Ectodermal cell (in vitro differentiated cells): ENCODE measurements around the gene TMEM221.
"Not testable (repeated sequence)": the region's sequence is repeated elsewhere in the genome, so short reads cannot be mapped to it uniquely, and the experiment has no call there.

Experiments used
- H3K27ac ChIP-seq: 2 replicates; pipeline ENCODE4 v1.7.0; 2013; ENCODE audit warnings: mild to moderate bottlenecking, low read depth, low read length; ENCODE audit not compliant: insufficient read depth, poor library complexity, severe bottlenecking
- H3K27me3 ChIP-seq: 2 replicates; pipeline ENCODE4 v1.7.0; 2013; ENCODE audit warnings: mild to moderate bottlenecking, low read length; ENCODE audit not compliant: insufficient read depth, control insufficient read depth, poor library complexity, severe bottlenecking
- H3K36me3 ChIP-seq: one replicate; pipeline ENCODE4 v1.7.0; 2013; ENCODE audit warnings: low read length; ENCODE audit not compliant: control insufficient read depth, insufficient read depth
- H3K4me1 ChIP-seq: one replicate; pipeline ENCODE4 v1.7.0; 2013; ENCODE audit warnings: low read length; ENCODE audit not compliant: control insufficient read depth, insufficient read depth
- H3K4me3 ChIP-seq: 2 replicates; pipeline ENCODE4 v1.7.0; 2013; ENCODE audit warnings: low read depth, low read length, control low read depth; ENCODE audit not compliant: insufficient read depth
- H3K9me3 ChIP-seq: 2 replicates; pipeline ENCODE4 v1.7.0; 2013; ENCODE audit warnings: mild to moderate bottlenecking, low read length, moderate library complexity; ENCODE audit not compliant: control insufficient read depth
- WGBS, 2 experiments: methylation state at CpG; one replicate each; pipeline ENCODE4 v1.1.7; 2013; ENCODE audit warnings: missing lambda C conversion rate in 2 of 2; 5-methylcytosine and 5-hydroxymethylcytosine counted together

The TMEM221 gene

DNA sequence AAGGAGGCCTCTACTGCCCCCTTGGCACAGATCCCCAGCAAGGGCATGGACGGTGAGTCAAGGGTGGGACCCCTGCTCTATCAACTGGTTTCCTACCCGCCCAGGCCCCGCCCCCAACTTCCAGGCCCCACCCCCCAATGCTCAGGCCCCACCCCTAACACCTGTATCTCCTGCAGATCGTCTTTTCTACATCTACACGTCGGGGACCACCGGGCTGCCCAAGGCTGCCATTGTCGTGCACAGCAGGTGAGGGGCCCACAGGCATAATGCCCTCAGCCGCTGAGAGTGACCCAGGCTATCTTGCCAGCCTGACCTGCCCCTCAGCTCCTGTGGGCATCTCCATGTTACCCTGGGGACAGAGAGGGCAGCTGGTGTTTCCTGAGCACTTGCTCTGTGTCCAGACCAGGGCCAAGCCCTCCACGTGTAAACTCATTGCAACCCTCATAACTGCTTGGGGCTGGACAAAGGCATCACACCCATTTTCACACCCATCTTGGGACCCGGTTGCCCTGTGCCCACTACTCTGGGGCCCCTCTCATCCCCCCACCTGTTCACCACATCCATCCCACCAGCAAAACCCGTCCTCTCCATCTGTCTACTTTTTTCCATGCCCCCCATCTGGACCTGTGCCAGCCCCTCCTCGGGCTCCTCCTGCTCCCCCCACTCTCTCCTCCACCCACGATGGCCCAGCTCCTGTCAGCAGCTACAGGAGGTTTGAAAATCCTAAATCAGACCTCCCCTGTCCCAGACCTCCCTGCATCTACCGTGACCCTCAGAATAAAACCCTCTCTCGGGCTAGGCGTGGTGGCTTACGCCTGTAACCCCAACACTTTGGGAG lies 39.0 kb upstream of the TMEM221 start:
- H3K9me3 ChIP-seq, result no peaks in the 10 kb centered on the region
- no peaks in the 10 kb centered on the region for H3K36me3 ChIP-seq
- no peaks in the 10 kb centered on the region for H3K27me3 ChIP-seq
- no peak overlapping the region for H3K27ac ChIP-seq
- peaks cover 6% of the 10 kb centered on the region for H3K4me1 ChIP-seq
- WGBS, 2 experiments, result 69 to 73% methylated on average over 17 of the region's 18 CpGs
- no peak overlapping the region for H3K4me3 ChIP-seq

- no peaks in the 10 kb centered on the region for H3K9me3 ChIP-seq
- H3K36me3 ChIP-seq, result no peaks in the 10 kb centered on the region
- no peaks in the 10 kb centered on the region for H3K27me3 ChIP-seq
- H3K4me1 ChIP-seq, result peaks cover 6% of the 10 kb centered on the region
- WGBS, 2 experiments, result 96 to 97% methylated on average over 58 of the region's 58 CpGs
- H3K27ac ChIP-seq, result no peak overlapping the region
- no peak overlapping the region for H3K4me3 ChIP-seq
These were observed 38.2 kb upstream of the TMEM221 start for GRCh38 chr19:17486545-17487240.

GRCh38 chr19:17484520-17485185 lies 36.2 kb upstream of the TMEM221 start:
- Histone ChIP-seq H3K9me3 (no peaks in the 10 kb centered on the region), H3K27me3 (no peaks in the 10 kb centered on the region), H3K36me3 (no peaks in the 10 kb centered on the region), H3K4me1 (peaks cover 6% of the 10 kb centered on the region), H3K4me3 (no peak overlapping the region), H3K27ac (no peak overlapping the region)
- WGBS, 2 experiments, result 90 to 91% methylated on average over 6 of the region's 6 CpGs

DNA sequence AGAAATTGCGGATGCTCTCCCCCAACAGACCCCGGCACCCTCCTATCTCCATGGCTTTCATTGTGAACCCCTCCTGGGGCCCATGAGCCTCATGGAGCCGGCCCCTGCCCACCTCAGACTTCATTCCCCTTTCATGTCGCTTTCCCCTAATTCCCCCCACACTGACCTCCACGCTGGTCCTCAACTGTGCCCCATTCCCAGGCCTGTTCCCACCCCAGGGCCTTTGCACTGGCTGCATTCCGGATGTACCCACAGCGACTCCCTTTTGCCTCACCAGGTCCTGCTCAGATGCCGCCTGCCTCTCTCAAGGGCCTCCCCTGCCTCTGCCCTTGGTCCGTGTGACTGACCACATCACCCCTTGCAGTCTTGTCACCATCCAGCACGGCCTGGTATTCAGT lies 35.1 kb upstream of the TMEM221 start:
- 95 to 96% methylated on average over 10 of the region's 10 CpGs for WGBS, 2 experiments
- Histone ChIP-seq H3K9me3 (no peaks in the 10 kb centered on the region), H3K36me3 (no peaks in the 10 kb centered on the region), H3K4me3 (no peak overlapping the region), H3K27ac (no peak overlapping the region), H3K27me3 (no peaks in the 10 kb centered on the region), H3K4me1 (peaks cover 3% of the 10 kb centered on the region)

- WGBS, 2 experiments, result 91 to 93% methylated on average over 3 of the region's 3 CpGs
- Histone ChIP-seq H3K9me3 (no peaks in the 10 kb centered on the region), H3K4me1 (no peaks in the 10 kb centered on the region), H3K4me3 (no peak overlapping the region), H3K36me3 (no peaks in the 10 kb centered on the region), H3K27me3 (no peaks in the 10 kb centered on the region), H3K27ac (no peak overlapping the region)
These were observed 34.6 kb upstream of the TMEM221 start for GRCh38 chr19:17482877-17483604.

- Histone ChIP-seq H3K9me3 (no peaks in the 10 kb centered on the region), H3K27ac (no peak overlapping the region), H3K36me3 (no peaks in the 10 kb centered on the region), H3K27me3 (no peaks in the 10 kb centered on the region), H3K4me3 (no peak overlapping the region), H3K4me1 (no peaks in the 10 kb centered on the region)
- 90 to 93% methylated on average over 13 of the region's 13 CpGs for WGBS, 2 experiments
These were observed 33.5 kb upstream of the TMEM221 start for GRCh38 chr19:17481986-17482385.

GRCh38 chr19:17479325-17479791 lies 30.9 kb upstream of the TMEM221 start:
- no peaks in the 10 kb centered on the region for H3K27me3 ChIP-seq
- H3K4me1 ChIP-seq, result no peaks in the 10 kb centered on the region
- H3K27ac ChIP-seq, result no peak overlapping the region
- H3K36me3 ChIP-seq, result no peaks in the 10 kb centered on the region
- 44 to 50% methylated on average over 6 of the region's 6 CpGs for WGBS, 2 experiments
- no peak overlapping the region for H3K4me3 ChIP-seq
- H3K9me3 ChIP-seq, result no peaks in the 10 kb centered on the region

GRCh38 chr19:17475541-17476115 lies 27.2 kb upstream of the TMEM221 start:
- H3K9me3 ChIP-seq, result no peaks in the 10 kb centered on the region
- no peak overlapping the region for H3K4me3 ChIP-seq
- WGBS, 2 experiments, result 88 to 89% methylated on average over 10 of the region's 10 CpGs
- no peak overlapping the region for H3K27ac ChIP-seq
- peaks cover 9% of the 10 kb centered on the region for H3K27me3 ChIP-seq
- peaks cover 8% of the 10 kb centered on the region for H3K4me1 ChIP-seq
- H3K36me3 ChIP-seq, result no peaks in the 10 kb centered on the region

- H3K4me3 ChIP-seq, result not testable (repeated sequence)
- 81 to 83% methylated on average over 6 of the region's 6 CpGs for WGBS, 2 experiments
These were observed 26.6 kb upstream of the TMEM221 start for GRCh38 chr19:17475011-17475540.

More at GRCh38 chr19:17475011-17475540, 26.6 kb upstream of the TMEM221 start:
- H3K4me1 ChIP-seq, H3K27ac ChIP-seq, H3K36me3 ChIP-seq, H3K9me3 ChIP-seq, H3K27me3 ChIP-seq: not testable (repeated sequence)
